ENCODE data around the gene TREM2. TPM values are rescaled to one million over a fixed set of nuclear protein-coding genes. Genes with fewer than 3 reads are reported as not detected.

TREM2 gene
- 1 to 10 TPM; 2.7 to 4.0 TPM for total RNA-seq
- not detected for polyA plus RNA-seq

GRCh38 chr6:41162687-41163418, at the start of gene TREM2:
TSS of gene TREM2 (minus strand) at chr6:41163116. CDS start at chr6:41163082, 34 bp downstream.
- Mint-ChIP-seq H3K4me1 (no peaks in the 10 kb centered on the region), H3K27me3 (peaks cover 6 to 8% of the 10 kb centered on the region in 2 donors), H3K4me3 (no peak within 1 kb of the TSS), H3K36me3 (no peaks in the 10 kb centered on the region), H3K27ac (no peak within 1 kb of the TSS), H3K9me3 (no peaks in the 10 kb centered on the region)
- ChIA-PET CTCF (ENCODE audit: partially characterized antibody) (no interaction called here), POLR2A (ENCODE audit: partially characterized antibody) (no interaction called here)
- Histone ChIP-seq H3K27me3 (ENCODE audit: insufficient read depth, low read length) (no peaks in the 10 kb centered on the region), H3K4me3 (ENCODE audit: low read length in 2 of 2) (no peak within 1 kb of the TSS), H3K27ac (ENCODE audit: low read depth, low read length) (no peak within 1 kb of the TSS), H3K4me1 (ENCODE audit: insufficient read depth, low read length) (no peaks in the 10 kb centered on the region), H3K36me3 (ENCODE audit: insufficient read depth, low read length) (no peaks in the 10 kb centered on the region), H3K9me3 (ENCODE audit: control insufficient read depth in 1 of 2, low read length in 2 of 2) (no peaks in the 10 kb centered on the region)
- no peak for DNase-seq
- intact Hi-C loops (cut with micrococcal nuclease), result no loop called here

- H3K9me3 Mint-ChIP-seq, result peaks cover 0 to 11% (median 9%) of the 10 kb centered on the region in 8 donors
Measured at GRCh38 chr6:41209547-41210320, 46.8 kb upstream of the TREM2 start.

GRCh38 chr6:41208439-41209106, 45.7 kb upstream of the TREM2 start:
- Histone ChIP-seq H3K4me3 (ENCODE audit: low read length in 2 of 2) (no peak overlapping the region), H3K4me1 (ENCODE audit: insufficient read depth, low read length) (peaks cover 7% of the 10 kb centered on the region), H3K27ac (ENCODE audit: low read depth, low read length) (no peak overlapping the region), H3K27me3 (ENCODE audit: insufficient read depth, low read length) (no peaks in the 10 kb centered on the region), H3K9me3 (ENCODE audit: control insufficient read depth in 1 of 2, low read length in 2 of 2) (no peaks in the 10 kb centered on the region), H3K36me3 (ENCODE audit: insufficient read depth, low read length) (no peaks in the 10 kb centered on the region)
- ChIA-PET CTCF (ENCODE audit: partially characterized antibody) (no interaction called here), POLR2A (ENCODE audit: partially characterized antibody) (no interaction called here)
- peaks cover 0 to 2% of the 10 kb centered on the region in 2 donors for H3K27me3 Mint-ChIP-seq
- H3K36me3 Mint-ChIP-seq, result no peaks in the 10 kb centered on the region
- no peak for DNase-seq
- H3K27ac Mint-ChIP-seq, result no peak overlapping the region
- intact Hi-C loops (cut with micrococcal nuclease), result no loop called here
- H3K4me1 Mint-ChIP-seq, result peaks cover 6 to 18% (median 11%) of the 10 kb centered on the region in 4 donors
- no peak overlapping the region for H3K4me3 Mint-ChIP-seq
- peaks cover 0 to 3% (median 0%) of the 10 kb centered on the region in 8 donors for H3K9me3 Mint-ChIP-seq

More at GRCh38 chr6:41209547-41210320, 46.8 kb upstream of the TREM2 start:
- H3K4me3 ChIP-seq (ENCODE audit: low read length in 2 of 2), result no peak overlapping the region
- H3K27me3 Mint-ChIP-seq, result peaks cover 0 to 5% of the 10 kb centered on the region in 2 donors
- H3K4me3 Mint-ChIP-seq, result no peak overlapping the region
- H3K27ac Mint-ChIP-seq, result peak overlapping the region in 1 of 7 donors; percentile 73
- peaks cover 0 to 8% of the 10 kb centered on the region in 2 donors for H3K36me3 Mint-ChIP-seq
- H3K27me3 ChIP-seq (ENCODE audit: insufficient read depth, low read length), result no peaks in the 10 kb centered on the region
- no peaks in the 10 kb centered on the region for H3K9me3 ChIP-seq (ENCODE audit: control insufficient read depth in 1 of 2, low read length in 2 of 2)
- H3K36me3 ChIP-seq (ENCODE audit: insufficient read depth, low read length), result no peaks in the 10 kb centered on the region
- H3K4me1 ChIP-seq (ENCODE audit: insufficient read depth, low read length), result no peaks in the 10 kb centered on the region
- DNase-seq, result no peak
- ChIA-PET CTCF (ENCODE audit: partially characterized antibody) (no interaction called here), POLR2A (ENCODE audit: partially characterized antibody) (no interaction called here)
- H3K4me1 Mint-ChIP-seq, result peaks cover 0 to 12% (median 4%) of the 10 kb centered on the region in 4 donors
- H3K27ac ChIP-seq (ENCODE audit: low read depth, low read length), result no peak overlapping the region
- intact Hi-C loops (cut with micrococcal nuclease), result no loop called here

- no peaks in the 10 kb centered on the region for H3K27me3 ChIP-seq (ENCODE audit: insufficient read depth, low read length)
- no peaks in the 10 kb centered on the region for H3K9me3 ChIP-seq (ENCODE audit: control insufficient read depth in 1 of 2, low read length in 2 of 2)
- ChIA-PET CTCF (ENCODE audit: partially characterized antibody) (interaction anchor here (1.1 kb wide), 1 partner anchor 22 kb away, joined by 3 read pairs; no protein-coding TSS in a partner anchor), POLR2A (ENCODE audit: partially characterized antibody) (no interaction called here)
- Mint-ChIP-seq H3K4me3 (peak overlapping the region in 2 of 8 donors; percentile 5 to 16), H3K27ac (peak overlapping the region in 6 of 7 donors; percentile 21 to 98 (median 80)), H3K36me3 (no peaks in the 10 kb centered on the region), H3K27me3 (no peaks in the 10 kb centered on the region), H3K9me3 (peaks cover 0 to 3% (median 0%) of the 10 kb centered on the region in 8 donors), H3K4me1 (peaks cover 40 to 61% (median 50%) of the 10 kb centered on the region in 4 donors)
- no peak overlapping the region for H3K27ac ChIP-seq (ENCODE audit: low read depth, low read length)
- H3K36me3 ChIP-seq (ENCODE audit: insufficient read depth, low read length), result no peaks in the 10 kb centered on the region
- no peak overlapping the region for H3K4me3 ChIP-seq (ENCODE audit: low read length in 2 of 2)
- DNase-seq, result no peak
- intact Hi-C loops (cut with micrococcal nuclease), result no loop called here
- H3K4me1 ChIP-seq (ENCODE audit: insufficient read depth, low read length), result peaks cover 51% of the 10 kb centered on the region
Measured at GRCh38 chr6:41204156-41204555, 41.2 kb upstream of the TREM2 start.

- CTCF ChIA-PET (ENCODE audit: partially characterized antibody), result interaction anchor here (1.3 kb wide), 1 partner anchor 20 kb away, joined by 10 read pairs; no protein-coding TSS in a partner anchor
Measured at GRCh38 chr6:41201764-41202173, 38.9 kb upstream of the TREM2 start.

GRCh38 chr6:41200901-41201763, 38.2 kb upstream of the TREM2 start, which contains the start of gene TREML2:
TSS of gene TREML2 (minus strand) at chr6:41201149. CDS start at chr6:41201008, 141 bp downstream.
- intact Hi-C loops (cut with micrococcal nuclease), result loop anchor here (1.0 to 2.0 kb wide), 2 partner anchors 98 to 129 kb away; partner anchors contain the start of genes NFYA and OARD1
- ChIA-PET POLR2A (ENCODE audit: partially characterized antibody) (interaction anchor here (0.8 to 1.8 kb wide), 5 partner anchors 18 to 145 kb away, joined by 3 to 15 read pairs (median 7); partner anchors contain the start of genes NFYA and OARD1), CTCF (ENCODE audit: partially characterized antibody) (interaction anchor here (0.8 to 3.2 kb wide), 10 partner anchors 9 to 162 kb away, joined by 3 to 18 read pairs (median 4); partner anchors contain the start of genes NFYA, OARD1 and UNC5CL)
- peaks cover 0 to 3% (median 0%) of the 10 kb centered on the region in 8 donors for H3K9me3 Mint-ChIP-seq
- peak within 1 kb of the TSS; percentile 68 to 86 (median 78) for H3K4me3 Mint-ChIP-seq
- Histone ChIP-seq H3K27me3 (ENCODE audit: insufficient read depth, low read length) (no peaks in the 10 kb centered on the region), H3K9me3 (ENCODE audit: control insufficient read depth in 1 of 2, low read length in 2 of 2) (no peaks in the 10 kb centered on the region), H3K4me1 (ENCODE audit: insufficient read depth, low read length) (peaks cover 61% of the 10 kb centered on the region), H3K4me3 (ENCODE audit: low read length in 2 of 2) (peak within 1 kb of the TSS; percentile 5 to 37), H3K36me3 (ENCODE audit: insufficient read depth, low read length) (no peaks in the 10 kb centered on the region), H3K27ac (ENCODE audit: low read depth, low read length) (peak within 1 kb of the TSS; percentile 78)
- DNase-seq, result no peak
- peaks cover 52 to 89% (median 64%) of the 10 kb centered on the region in 4 donors for H3K4me1 Mint-ChIP-seq
- H3K27me3 Mint-ChIP-seq, result no peaks in the 10 kb centered on the region
- H3K27ac Mint-ChIP-seq, result peak within 1 kb of the TSS; percentile 94 to 98 (median 97)
- peaks cover 2 to 11% of the 10 kb centered on the region in 2 donors for H3K36me3 Mint-ChIP-seq

More at GRCh38 chr6:41201764-41202173, 38.9 kb upstream of the TREM2 start:
- peaks cover 61% of the 10 kb centered on the region for H3K4me1 ChIP-seq (ENCODE audit: insufficient read depth, low read length)
- DNase-seq, result no peak
- H3K36me3 ChIP-seq (ENCODE audit: insufficient read depth, low read length), result no peaks in the 10 kb centered on the region
- Mint-ChIP-seq H3K27ac (peak overlapping the region; percentile 94 to 98 (median 97)), H3K9me3 (peaks cover 0 to 3% (median 0%) of the 10 kb centered on the region in 8 donors), H3K4me1 (peaks cover 51 to 82% (median 63%) of the 10 kb centered on the region in 4 donors), H3K27me3 (no peaks in the 10 kb centered on the region), H3K4me3 (peak overlapping the region; percentile 65 to 86 (median 75)), H3K36me3 (peaks cover 2 to 11% of the 10 kb centered on the region in 2 donors)
- H3K9me3 ChIP-seq (ENCODE audit: control insufficient read depth in 1 of 2, low read length in 2 of 2), result no peaks in the 10 kb centered on the region
- intact Hi-C loops (cut with micrococcal nuclease), result loop anchor here (2.0 kb wide), 1 partner anchor 97 kb away; no protein-coding TSS in a partner anchor
- no peaks in the 10 kb centered on the region for H3K27me3 ChIP-seq (ENCODE audit: insufficient read depth, low read length)
- POLR2A ChIA-PET (ENCODE audit: partially characterized antibody), result no interaction called here
- H3K27ac ChIP-seq (ENCODE audit: low read depth, low read length), result peak overlapping the region; percentile 78
- H3K4me3 ChIP-seq (ENCODE audit: low read length in 2 of 2), result peak overlapping the region in 1 of 2 donors; percentile 37
